HCEC 1CT (cell line): ENCODE measurements around the gene BANK1.

Experiments used
- DNase-seq: peaks from one replicate; pipeline ENCODE4 v3.0.0-alpha.2; 2017

The BANK1 gene

GRCh38 chr4:102042871-102043802 is 252.6 kb downstream of the BANK1 start:
- DNase-seq = no peak

GRCh38 chr4:102047616-102048015 is 257.1 kb downstream of the BANK1 start:
- DNase-seq = no peak

GRCh38 chr4:102055805-102056204 is 265.3 kb downstream of the BANK1 start:
- DNase-seq = no peak

GRCh38 chr4:102057122-102057521 is 266.6 kb downstream of the BANK1 start:
- no peak for DNase-seq

- DNase-seq = no peak
Observed at GRCh38 chr4:102061133-102061532, 270.6 kb downstream of the BANK1 start.

GRCh38 chr4:102064747-102065442 is 274.4 kb downstream of the BANK1 start:
- DNase-seq = no peak

- DNase-seq = no peak
Observed at GRCh38 chr4:102076622-102077021, 286.1 kb downstream of the BANK1 start.

- DNase-seq = no peak
Observed at GRCh38 chr4:102080184-102080583, 289.7 kb downstream of the BANK1 start.

GRCh38 chr4:102089850-102090621 is 299.5 kb downstream of the BANK1 start:
- no peak for DNase-seq

- DNase-seq = no peak
Observed at GRCh38 chr4:102091656-102092055, 301.1 kb downstream of the BANK1 start.

- no peak for DNase-seq
Observed at GRCh38 chr4:102094481-102094880, 304.0 kb downstream of the BANK1 start.

GRCh38 chr4:102103368-102103767 is 312.8 kb downstream of the BANK1 start:
- no peak for DNase-seq

- no peak for DNase-seq
Observed at GRCh38 chr4:102104278-102104677, 313.7 kb downstream of the BANK1 start.

- no peak for DNase-seq
Observed at GRCh38 chr4:102105983-102106382, 315.5 kb downstream of the BANK1 start.

- DNase-seq = no peak
Observed at GRCh38 chr4:102114118-102114630, 323.6 kb downstream of the BANK1 start.

- no peak for DNase-seq
Observed at GRCh38 chr4:102116121-102116520, 325.6 kb downstream of the BANK1 start.

- DNase-seq = no peak
Observed at GRCh38 chr4:102120846-102121245, 330.3 kb downstream of the BANK1 start.
